ENCODE measurements around the gene MRGPRG. TPM values are rescaled to one million over a fixed set of nuclear protein-coding genes. Genes with fewer than 3 reads are reported as not detected.

The MRGPRG gene
- total and polyA plus RNA-seq, 9 of the 15 experiments (the other 6 are each of a cell fraction or from before 2014, with no cell fraction given) = not detected

DNA sequence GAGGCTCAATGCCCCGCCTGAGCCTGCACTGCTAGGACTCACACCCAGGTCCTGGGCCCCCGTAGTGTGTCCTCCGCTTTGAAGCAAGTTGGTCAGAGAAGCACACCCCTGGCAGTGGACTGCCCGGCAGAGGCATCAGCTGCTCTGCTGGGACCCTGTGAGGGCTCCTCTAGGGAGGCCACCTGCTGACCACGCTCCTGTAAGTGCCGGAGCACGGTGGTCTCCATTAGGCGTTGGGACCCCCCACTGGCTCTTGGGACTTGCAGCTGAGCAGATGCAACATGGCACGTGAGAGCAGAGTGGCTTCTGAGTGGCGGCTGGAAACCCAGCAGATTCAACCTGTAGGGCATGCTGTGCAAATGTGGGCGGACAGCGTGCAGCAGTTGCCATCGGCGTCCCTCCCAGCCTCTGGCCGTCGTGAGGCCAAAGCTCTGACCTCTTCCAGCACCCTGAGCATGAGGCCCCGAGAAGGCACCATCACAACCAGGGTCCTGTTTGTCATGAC, 16.9 kb downstream of the MRGPRG start:
- Histone ChIP-seq H3K27ac (ENCODE audit: extremely low read depth, low read depth, low read length) (no peak overlapping the region), H3K36me3 (ENCODE audit: control insufficient read depth, insufficient read depth, low read length) (no peaks in the 10 kb centered on the region), H3K4me2 (ENCODE audit: insufficient read depth, low read length) (no peak overlapping the region), H3K9ac (ENCODE audit: insufficient read depth in 1 of 2, low read depth in 2 of 2, low read length in 2 of 2) (no peak overlapping the region; a peak in 1 of 4 replicates), H3K27me3 (ENCODE audit: control insufficient read depth in 2 of 2, insufficient read depth in 2 of 2, low read length in 2 of 2) (peaks cover 33 to 80% of the 10 kb centered on the region in 2 experiments; a peak in 4 of 5 replicates), H3K9me1 (ENCODE audit: control insufficient read depth, insufficient read depth, low read length) (no peaks in the 10 kb centered on the region), H3K4me3 (no peak overlapping the region), H3K4me1 (replicated peaks in 1 of 2; ENCODE audit: control insufficient read depth in 2 of 2, insufficient read depth in 2 of 2, low read length in 2 of 2) (peaks cover 0 to 44% of the 10 kb centered on the region in 2 experiments; a peak in 2 of 5 replicates), H3K79me2 (ENCODE audit: control insufficient read depth, insufficient read depth, low read length) (no peaks in the 10 kb centered on the region), H3K9me3 (replicated peaks; ENCODE audit: control insufficient read depth, insufficient read depth, low read depth, low read length) (no peaks in the 10 kb centered on the region), H4K20me1 (replicated peaks; ENCODE audit: control insufficient read depth, insufficient read depth, low read length) (peaks cover 8% of the 10 kb centered on the region), H2AFZ (ENCODE audit: low read depth, low read length) (no peak overlapping the region)
- FAIRE-seq = no peak
- ChIA-PET CTCF (ENCODE audit: low intra/inter-chr PET ratio) (no interaction called here), POLR2A (no interaction called here)
- WGBS (ENCODE audit: insufficient coverage, low coverage, missing lambda C conversion rate) = 7% methylated on average over 16 of the region's 17 CpGs
- no peak for TF ChIP-seq POLR2A (conservative IDR thresholded peaks at IDR 0.05)
- no peak for TF ChIP-seq ZNF717 (CRISPR knock-in tag; IDR thresholded peaks at IDR 0.05)
- no peak for TF ChIP-seq TEAD2 (tag; IDR thresholded peaks at IDR 0.05)
- no peak for TF ChIP-seq DIDO1 (tag; IDR thresholded peaks at IDR 0.05; ENCODE audit: low read depth)
- TF ChIP-seq, protein P1, sequence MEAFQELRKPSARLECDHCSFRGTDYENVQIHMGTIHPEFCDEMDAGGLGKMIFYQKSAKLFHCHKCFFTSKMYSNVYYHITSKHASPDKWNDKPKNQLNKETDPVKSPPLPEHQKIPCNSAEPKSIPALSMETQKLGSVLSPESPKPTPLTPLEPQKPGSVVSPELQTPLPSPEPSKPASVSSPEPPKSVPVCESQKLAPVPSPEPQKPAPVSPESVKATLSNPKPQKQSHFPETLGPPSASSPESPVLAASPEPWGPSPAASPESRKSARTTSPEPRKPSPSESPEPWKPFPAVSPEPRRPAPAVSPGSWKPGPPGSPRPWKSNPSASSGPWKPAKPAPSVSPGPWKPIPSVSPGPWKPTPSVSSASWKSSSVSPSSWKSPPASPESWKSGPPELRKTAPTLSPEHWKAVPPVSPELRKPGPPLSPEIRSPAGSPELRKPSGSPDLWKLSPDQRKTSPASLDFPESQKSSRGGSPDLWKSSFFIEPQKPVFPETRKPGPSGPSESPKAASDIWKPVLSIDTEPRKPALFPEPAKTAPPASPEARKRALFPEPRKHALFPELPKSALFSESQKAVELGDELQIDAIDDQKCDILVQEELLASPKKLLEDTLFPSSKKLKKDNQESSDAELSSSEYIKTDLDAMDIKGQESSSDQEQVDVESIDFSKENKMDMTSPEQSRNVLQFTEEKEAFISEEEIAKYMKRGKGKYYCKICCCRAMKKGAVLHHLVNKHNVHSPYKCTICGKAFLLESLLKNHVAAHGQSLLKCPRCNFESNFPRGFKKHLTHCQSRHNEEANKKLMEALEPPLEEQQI (IDR thresholded peaks at IDR 0.05) = no peak
- DNase-seq (ENCODE audit: extremely low read depth in 1 of 4, low spot score in 3 of 4) = no peak
- ATAC-seq = no peak
- no TSS peak for BruUV-seq (replicated peaks)
- in situ Hi-C loops (cut with MboI) = no loop called here
- intact Hi-C loops (cut with micrococcal nuclease) = no loop called here

All from K562 (cell line).